Breast epithelium (tissue), 3 donors: Measurements from ENCODE around the gene MAPK1.

Source experiments
- CTCF ChIP-seq, 3 donors: fragments of 450-650 bp; IDR thresholded peaks; one replicate each; pipeline ENCODE4 v1.5.1; 2016 to 2017; ENCODE audit warnings: antibody characterized with exemption in 3 of 3, mild to moderate bottlenecking in 3 of 3, moderate library complexity in 3 of 3
- POLR2A ChIP-seq: fragments of 450-650 bp; IDR thresholded peaks from one replicate; pipeline ENCODE4 v1.6.1; 2016; ENCODE audit warnings: antibody characterized with exemption, mild to moderate bottlenecking, moderate library complexity
- POLR2AphosphoS5 ChIP-seq, 3 donors: sonication (generic); formaldehyde crosslinking; IDR thresholded peaks; one replicate each; pipeline ENCODE4 v1.6.1; 2017; ENCODE audit warnings: antibody characterized with exemption in 3 of 3

- TF ChIP-seq POLR2A (no peak), CTCF (IDR thresholded peaks at IDR 0.05) (no peak), POLR2AphosphoS5 (IDR thresholded peaks at IDR 0.05) (no peak)
Observed at GRCh38 chr22:21714786-21715185, 152.7 kb downstream of the MAPK1 start.
